Mucosa of descending colon (tissue), 3 donors: ENCODE results near the gene ACTL6A. TPM values are rescaled to one million over a fixed set of nuclear protein-coding genes. Genes with fewer than 3 reads are reported as not detected.

ENCODE experiments used
- ATAC-seq: fragments of 200-7000 bp; cut with Tn5 transposase; one replicate; pipeline ENCODE4 v1.9.1; 2020; ENCODE audit warnings: mild to moderate bottlenecking, moderate library complexity
- DNase-seq, 3 donors: peaks; one replicate each; pipeline ENCODE4 v3.0.0-alpha.2; 2020
- H3K36me3 ChIP-seq: fragments of 200-600 bp; one replicate; pipeline ENCODE4 v1.8.0; 2021; ENCODE audit warnings: low read depth, mild to moderate bottlenecking
- H3K4me1 ChIP-seq: fragments of 200-600 bp; one replicate; pipeline ENCODE4 v1.8.0; 2021; ENCODE audit warnings: low read depth, mild to moderate bottlenecking
- H3K4me3 ChIP-seq: fragments of 200-600 bp; one replicate; pipeline ENCODE4 v1.8.0; 2021; ENCODE audit warnings: mild to moderate bottlenecking
- H3K9me3 ChIP-seq: fragments of 200-600 bp; one replicate; pipeline ENCODE4 v1.8.0; 2021; ENCODE audit warnings: mild to moderate bottlenecking
- intact Hi-C, 2 donors: fragments of 100-400 bp; cut with DNase I in 1 of 2; cut with micrococcal nuclease in 1 of 2; formaldehyde crosslinking; loops; one replicate each; pipeline versions ENCODE4 v1.11.0 to v1.11.1; 2022; cut with DNase I, micrococcal nuclease
- total RNA-seq, 3 donors: library from RNA; stranded (reverse); fragmentation: NEBNext Ultra II Directional in 2 of 3; extraction: Animal tissue kit (Norgen Biotek cat#: 25700) in 2 of 3; gene quantifications; one replicate each; pipeline versions ENCODE4 v1.2.1 to v1.2.4, GENCODE V29; 2021 to 2023
- TF ChIP-seq, protein P1 (sequence below): fragments of 200-600 bp; IDR thresholded peaks from one replicate; pipeline ENCODE4 v1.8.0; 2022; ENCODE audit warnings: antibody characterized with exemption, mild to moderate bottlenecking
- donor health status: DM: no; HTN: no; CAD: no; lungs with moderate emphysema.
- donor health status: DM: no; HTN: no; CAD: no.
- donor health status: DM: no; HTN: yes; CAD: no.

The ACTL6A gene
- total RNA-seq, 3 donors from 2014 or later, result 38.9 to 46.3 (median 40.7) TPM

DNA sequence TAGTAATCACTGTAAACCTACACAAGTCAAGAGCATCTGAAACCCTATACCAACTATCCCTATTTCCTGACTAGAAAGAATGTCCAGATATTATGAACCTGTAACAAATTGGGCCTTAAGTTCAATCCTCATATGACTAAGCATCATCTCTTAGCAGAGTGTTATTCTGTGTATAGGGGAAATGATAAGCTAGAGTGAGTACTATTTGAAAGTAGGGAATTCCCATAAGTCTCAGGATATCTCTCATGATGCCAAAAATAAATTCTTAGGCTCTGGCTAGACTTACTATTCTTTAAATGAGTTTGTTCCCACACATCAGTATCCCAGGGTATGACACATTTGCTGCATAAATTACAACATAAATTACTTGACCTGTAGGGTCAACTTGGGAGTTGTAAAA lies 26.4 kb downstream of the ACTL6A start:
- Histone ChIP-seq H3K4me3 (no peak overlapping the region), H3K4me1 (no peaks in the 10 kb centered on the region), H3K9me3 (no peaks in the 10 kb centered on the region), H3K36me3 (no peaks in the 10 kb centered on the region)
- DNase-seq (no peak), ATAC-seq (no peak)
- TF ChIP-seq, protein P1, sequence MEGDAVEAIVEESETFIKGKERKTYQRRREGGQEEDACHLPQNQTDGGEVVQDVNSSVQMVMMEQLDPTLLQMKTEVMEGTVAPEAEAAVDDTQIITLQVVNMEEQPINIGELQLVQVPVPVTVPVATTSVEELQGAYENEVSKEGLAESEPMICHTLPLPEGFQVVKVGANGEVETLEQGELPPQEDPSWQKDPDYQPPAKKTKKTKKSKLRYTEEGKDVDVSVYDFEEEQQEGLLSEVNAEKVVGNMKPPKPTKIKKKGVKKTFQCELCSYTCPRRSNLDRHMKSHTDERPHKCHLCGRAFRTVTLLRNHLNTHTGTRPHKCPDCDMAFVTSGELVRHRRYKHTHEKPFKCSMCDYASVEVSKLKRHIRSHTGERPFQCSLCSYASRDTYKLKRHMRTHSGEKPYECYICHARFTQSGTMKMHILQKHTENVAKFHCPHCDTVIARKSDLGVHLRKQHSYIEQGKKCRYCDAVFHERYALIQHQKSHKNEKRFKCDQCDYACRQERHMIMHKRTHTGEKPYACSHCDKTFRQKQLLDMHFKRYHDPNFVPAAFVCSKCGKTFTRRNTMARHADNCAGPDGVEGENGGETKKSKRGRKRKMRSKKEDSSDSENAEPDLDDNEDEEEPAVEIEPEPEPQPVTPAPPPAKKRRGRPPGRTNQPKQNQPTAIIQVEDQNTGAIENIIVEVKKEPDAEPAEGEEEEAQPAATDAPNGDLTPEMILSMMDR, result no peak
- intact Hi-C loops, result no loop called here

DNA sequence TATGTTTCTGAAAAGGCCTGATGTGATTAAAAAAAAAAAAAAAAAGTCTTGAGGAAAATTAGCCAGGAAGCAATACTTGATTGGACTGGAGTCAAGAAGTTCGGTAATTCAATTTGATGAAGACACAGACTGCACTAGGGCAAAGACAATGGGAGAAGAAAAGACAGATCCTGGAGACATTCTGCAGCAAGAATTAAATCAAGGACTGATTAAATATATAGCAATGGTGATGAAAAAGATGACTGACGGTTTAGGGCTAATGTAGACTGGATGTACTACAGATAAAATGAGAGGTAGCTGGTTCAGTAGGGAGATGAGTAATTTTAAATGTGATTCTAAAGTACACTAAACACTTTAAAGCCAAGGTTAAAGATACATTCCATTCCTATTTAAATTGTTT lies 27.9 kb downstream of the ACTL6A start:
- Histone ChIP-seq H3K4me3 (no peak overlapping the region), H3K36me3 (no peaks in the 10 kb centered on the region), H3K4me1 (no peaks in the 10 kb centered on the region), H3K9me3 (no peaks in the 10 kb centered on the region)
- no peak for DNase-seq
- intact Hi-C loops, result no loop called here
- TF ChIP-seq, protein P1, result no peak
- ATAC-seq, result no peak

DNA sequence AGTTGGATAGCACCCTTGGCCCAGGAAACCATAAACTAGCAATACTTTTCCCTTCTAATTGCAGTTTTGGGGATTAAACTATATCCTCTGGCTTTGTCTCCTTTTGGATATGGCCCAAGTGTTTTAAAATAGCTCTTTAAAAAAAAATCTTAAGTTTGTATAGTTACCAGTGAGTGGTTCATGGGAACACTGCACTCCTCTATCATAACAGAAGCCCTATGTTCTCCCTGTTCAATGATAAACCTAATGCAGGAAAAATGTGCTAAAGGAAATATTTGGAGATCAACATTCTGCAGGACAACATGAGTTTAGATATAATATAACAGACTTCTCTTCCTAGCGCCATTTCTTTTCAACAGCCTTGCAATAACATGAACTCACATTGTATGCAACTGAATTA lies 28.6 kb downstream of the ACTL6A start:
- no peaks in the 10 kb centered on the region for H3K36me3 ChIP-seq
- DNase-seq (no peak), ATAC-seq (no peak)
- intact Hi-C loops, result no loop called here
- no peaks in the 10 kb centered on the region for H3K9me3 ChIP-seq
- no peaks in the 10 kb centered on the region for H3K4me1 ChIP-seq
- H3K4me3 ChIP-seq, result no peak overlapping the region
- TF ChIP-seq, protein P1, result no peak

DNA sequence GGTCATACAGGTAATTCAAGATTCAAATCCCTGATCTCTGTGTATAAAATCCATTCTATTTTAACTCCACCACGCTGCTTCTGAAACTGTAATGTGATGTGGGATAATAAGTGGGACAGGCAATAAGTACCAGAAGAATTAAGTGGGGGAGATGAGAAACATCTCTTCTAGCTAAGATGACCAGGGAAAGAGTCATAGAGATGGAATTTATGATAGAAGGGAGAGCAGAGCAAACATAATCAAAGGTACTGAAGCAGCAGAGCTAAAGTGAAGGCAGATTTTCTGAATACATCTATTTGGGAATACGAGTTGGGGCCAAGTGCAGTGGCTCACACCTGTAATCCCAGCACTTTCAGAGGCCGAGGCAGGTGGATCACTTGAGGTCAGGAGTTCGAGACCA lies 36.8 kb downstream of the ACTL6A start:
- H3K4me3 ChIP-seq, result no peak overlapping the region
- no peaks in the 10 kb centered on the region for H3K9me3 ChIP-seq
- no peak for ATAC-seq
- H3K4me1 ChIP-seq, result no peaks in the 10 kb centered on the region
- no peaks in the 10 kb centered on the region for H3K36me3 ChIP-seq
- TF ChIP-seq, protein P1, result no peak
- DNase-seq, result no peak
- intact Hi-C loops, result no loop called here

DNA sequence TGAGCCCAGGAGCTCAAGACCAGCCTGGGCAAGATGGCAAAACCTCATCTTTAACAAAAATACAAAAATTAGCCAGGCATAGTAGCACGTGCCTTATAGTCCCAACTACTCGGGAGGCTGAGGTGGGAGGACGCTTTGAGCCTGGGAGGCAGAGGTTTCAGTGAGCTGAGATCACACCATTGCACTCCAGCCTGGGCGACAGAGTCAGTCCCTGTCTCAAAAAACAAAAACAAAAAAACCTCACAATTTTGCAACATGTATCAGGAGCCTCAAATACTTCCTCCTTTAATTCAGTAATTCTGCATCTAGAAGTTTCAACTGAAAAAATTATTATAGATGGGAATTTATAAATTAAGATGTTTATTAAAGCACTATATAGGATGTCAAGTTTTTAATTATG lies 40.6 kb downstream of the ACTL6A start:
- H3K9me3 ChIP-seq, result no peaks in the 10 kb centered on the region
- H3K36me3 ChIP-seq, result no peaks in the 10 kb centered on the region
- TF ChIP-seq, protein P1, result no peak
- H3K4me3 ChIP-seq, result no peak overlapping the region
- ATAC-seq (no peak), DNase-seq (no peak)
- intact Hi-C loops, result no loop called here
- H3K4me1 ChIP-seq, result peaks cover 17% of the 10 kb centered on the region

DNA sequence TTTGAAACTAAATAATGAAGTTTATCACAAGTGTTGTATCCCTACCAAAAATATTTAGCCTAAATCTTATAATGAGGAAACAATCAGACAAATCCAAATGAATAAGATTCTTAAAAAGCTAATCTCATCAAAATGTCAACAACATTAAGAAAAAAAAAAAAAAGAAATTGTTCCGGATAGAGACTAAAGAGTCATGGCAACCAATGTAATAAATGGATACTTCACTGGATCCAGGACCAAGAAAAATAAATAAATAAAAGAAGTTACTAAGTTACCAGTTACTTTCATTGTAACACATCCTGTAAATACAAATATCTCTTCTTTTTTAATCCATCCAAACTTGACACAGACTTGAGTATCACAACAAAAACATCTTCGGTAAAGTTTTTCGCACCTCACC lies 41.1 kb downstream of the ACTL6A start:
- H3K4me1 ChIP-seq, result peaks cover 17% of the 10 kb centered on the region
- intact Hi-C loops, result no loop called here
- DNase-seq (no peak), ATAC-seq (no peak)
- no peaks in the 10 kb centered on the region for H3K36me3 ChIP-seq
- TF ChIP-seq, protein P1, result no peak
- peak overlapping the region; percentile 71 for H3K4me3 ChIP-seq
- H3K9me3 ChIP-seq, result no peaks in the 10 kb centered on the region
